ENCODE measurements around the gene SH3TC2. TPM values are rescaled to one million over a fixed set of nuclear protein-coding genes. Genes with fewer than 3 reads are reported as not detected.

The SH3TC2 gene
- total and polyA plus RNA-seq, 7 donors = 0.18 to 1.9 (median 0.60) TPM

DNA sequence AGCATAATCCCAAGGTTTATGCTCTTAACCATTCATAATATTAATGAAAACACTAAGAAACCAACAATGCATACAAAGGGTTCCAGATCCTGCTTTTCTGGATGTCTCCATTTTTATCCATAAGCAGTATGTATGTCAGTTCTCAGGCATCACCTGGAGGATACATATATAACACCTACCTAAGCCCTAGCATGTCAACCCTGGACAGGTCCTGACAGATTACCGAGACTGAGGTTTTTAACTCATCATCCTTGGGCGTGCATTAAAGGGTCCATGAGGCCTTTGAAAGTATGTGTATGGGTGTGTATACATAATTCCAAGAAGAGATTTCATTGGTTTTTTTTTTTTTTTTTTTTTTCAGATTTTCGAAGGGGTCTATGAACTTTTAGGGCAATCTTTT, 70.6 kb downstream of the SH3TC2 start:
- H3K9me3 ChIP-seq = no peaks in the 10 kb centered on the region
- ATAC-seq (no peak), DNase-seq (no peak)
- no peak overlapping the region for H3K4me3 ChIP-seq
- 94 to 95% (median 94%) methylated on average over 3 of the region's 3 CpGs for WGBS, 3 donors
- H3K27me3 ChIP-seq (ENCODE audit: insufficient read depth in 3 of 3, low read length in 2 of 3) = no peaks in the 10 kb centered on the region
- H3K36me3 ChIP-seq (ENCODE audit: insufficient read depth in 1 of 2, low read depth in 1 of 2) = no peaks in the 10 kb centered on the region
- no peak overlapping the region for H3K27ac ChIP-seq
- TF ChIP-seq, protein P1, sequence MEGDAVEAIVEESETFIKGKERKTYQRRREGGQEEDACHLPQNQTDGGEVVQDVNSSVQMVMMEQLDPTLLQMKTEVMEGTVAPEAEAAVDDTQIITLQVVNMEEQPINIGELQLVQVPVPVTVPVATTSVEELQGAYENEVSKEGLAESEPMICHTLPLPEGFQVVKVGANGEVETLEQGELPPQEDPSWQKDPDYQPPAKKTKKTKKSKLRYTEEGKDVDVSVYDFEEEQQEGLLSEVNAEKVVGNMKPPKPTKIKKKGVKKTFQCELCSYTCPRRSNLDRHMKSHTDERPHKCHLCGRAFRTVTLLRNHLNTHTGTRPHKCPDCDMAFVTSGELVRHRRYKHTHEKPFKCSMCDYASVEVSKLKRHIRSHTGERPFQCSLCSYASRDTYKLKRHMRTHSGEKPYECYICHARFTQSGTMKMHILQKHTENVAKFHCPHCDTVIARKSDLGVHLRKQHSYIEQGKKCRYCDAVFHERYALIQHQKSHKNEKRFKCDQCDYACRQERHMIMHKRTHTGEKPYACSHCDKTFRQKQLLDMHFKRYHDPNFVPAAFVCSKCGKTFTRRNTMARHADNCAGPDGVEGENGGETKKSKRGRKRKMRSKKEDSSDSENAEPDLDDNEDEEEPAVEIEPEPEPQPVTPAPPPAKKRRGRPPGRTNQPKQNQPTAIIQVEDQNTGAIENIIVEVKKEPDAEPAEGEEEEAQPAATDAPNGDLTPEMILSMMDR (IDR thresholded peaks at IDR 0.05) = no peak
- intact Hi-C loops (cut with DNase I) = no loop called here
- H3K4me1 ChIP-seq = peaks cover 18% of the 10 kb centered on the region

DNA sequence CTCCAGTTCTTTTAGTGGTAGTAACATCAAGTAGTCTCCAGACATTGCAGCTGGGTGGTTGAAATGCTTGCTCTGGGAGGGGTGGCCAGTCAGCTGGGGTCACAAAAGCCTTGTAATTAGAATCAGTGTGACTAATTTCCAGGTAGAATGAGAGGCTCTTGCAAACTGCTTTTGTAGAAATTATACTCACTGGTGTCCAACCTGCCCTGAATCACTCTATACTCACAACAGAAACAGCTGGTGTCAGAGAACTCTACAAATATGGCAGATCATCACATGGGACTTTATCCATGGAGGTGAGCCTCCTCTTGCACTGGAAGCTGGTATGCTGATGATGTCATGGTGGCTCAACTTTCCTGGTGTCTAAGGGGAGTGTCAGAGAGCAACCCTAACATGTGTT, 71.3 kb downstream of the SH3TC2 start:
- Histone ChIP-seq H3K9me3 (no peaks in the 10 kb centered on the region), H3K4me1 (peaks cover 13% of the 10 kb centered on the region), H3K27me3 (ENCODE audit: insufficient read depth in 3 of 3, low read length in 2 of 3) (no peaks in the 10 kb centered on the region), H3K4me3 (no peak overlapping the region), H3K27ac (no peak overlapping the region), H3K36me3 (ENCODE audit: insufficient read depth in 1 of 2, low read depth in 1 of 2) (no peaks in the 10 kb centered on the region)
- TF ChIP-seq, protein P1 (IDR thresholded peaks at IDR 0.05) = no peak
- intact Hi-C loops (cut with DNase I) = no loop called here
- DNase-seq (no peak), ATAC-seq (no peak)

DNA sequence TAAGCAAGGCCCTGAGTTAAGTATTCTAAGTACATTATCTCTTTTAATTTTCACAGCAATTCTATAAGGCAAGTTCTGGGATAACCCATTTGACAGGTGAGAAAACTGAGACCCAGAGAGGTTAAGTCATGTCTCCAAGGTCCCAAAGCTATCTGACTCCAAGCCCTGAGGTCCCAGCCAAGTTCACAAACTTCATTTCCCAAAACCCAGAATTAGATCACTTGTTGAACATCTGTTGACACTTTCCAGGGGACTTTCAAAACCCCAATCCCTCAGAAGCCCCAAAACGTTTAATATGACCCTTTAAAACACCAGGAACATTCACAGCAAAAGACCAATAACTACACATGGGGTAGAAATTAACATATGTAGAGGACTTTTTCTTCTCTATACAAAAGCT, 72.0 kb downstream of the SH3TC2 start:
- Histone ChIP-seq H3K27ac (no peak overlapping the region), H3K4me1 (peaks cover 5% of the 10 kb centered on the region), H3K36me3 (ENCODE audit: insufficient read depth in 1 of 2, low read depth in 1 of 2) (no peaks in the 10 kb centered on the region), H3K27me3 (ENCODE audit: insufficient read depth in 3 of 3, low read length in 2 of 3) (no peaks in the 10 kb centered on the region), H3K4me3 (no peak overlapping the region), H3K9me3 (no peaks in the 10 kb centered on the region)
- WGBS, 3 donors = 39 to 43% (median 43%) methylated on average over 1 of the region's 1 CpG
- TF ChIP-seq, protein P1 (IDR thresholded peaks at IDR 0.05) = no peak
- ATAC-seq = no peak
- DNase-seq = no peak
- intact Hi-C loops (cut with DNase I) = no loop called here

DNA sequence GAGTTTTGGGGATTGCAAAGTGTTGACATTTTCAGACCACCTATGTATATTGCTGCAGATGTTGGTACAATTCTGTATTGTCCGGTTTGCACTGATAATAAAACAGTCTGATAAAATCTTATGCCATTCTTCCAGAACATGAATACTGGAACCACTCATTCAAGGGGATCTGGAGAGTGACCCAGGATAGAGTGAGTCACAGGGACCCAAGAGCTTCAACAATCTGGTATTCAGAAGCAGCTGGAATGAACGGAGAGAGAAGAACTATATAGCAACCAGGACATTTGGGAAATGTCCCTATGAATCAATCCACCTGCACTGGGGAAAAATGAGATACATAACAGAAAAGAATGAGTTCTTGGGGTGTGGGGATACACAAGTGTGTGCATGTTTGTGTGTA, 73.3 kb downstream of the SH3TC2 start:
- H3K27me3 ChIP-seq (ENCODE audit: insufficient read depth in 3 of 3, low read length in 2 of 3) = no peaks in the 10 kb centered on the region
- H3K9me3 ChIP-seq = no peaks in the 10 kb centered on the region
- intact Hi-C loops (cut with DNase I) = loop anchor here in 1 of 2 donors (10.0 kb wide), 1 partner anchor 235 kb away; no protein-coding TSS in a partner anchor
- ATAC-seq = no peak
- no peaks in the 10 kb centered on the region for H3K36me3 ChIP-seq (ENCODE audit: insufficient read depth in 1 of 2, low read depth in 1 of 2)
- TF ChIP-seq, protein P1 (IDR thresholded peaks at IDR 0.05) = no peak
- DNase-seq = no peak
- H3K4me1 ChIP-seq = peaks cover 4% of the 10 kb centered on the region
- H3K27ac ChIP-seq = no peak overlapping the region
- no peak overlapping the region for H3K4me3 ChIP-seq
- WGBS, 3 donors = 80 to 82% (median 81%) methylated on average over 2 of the region's 2 CpGs

DNA sequence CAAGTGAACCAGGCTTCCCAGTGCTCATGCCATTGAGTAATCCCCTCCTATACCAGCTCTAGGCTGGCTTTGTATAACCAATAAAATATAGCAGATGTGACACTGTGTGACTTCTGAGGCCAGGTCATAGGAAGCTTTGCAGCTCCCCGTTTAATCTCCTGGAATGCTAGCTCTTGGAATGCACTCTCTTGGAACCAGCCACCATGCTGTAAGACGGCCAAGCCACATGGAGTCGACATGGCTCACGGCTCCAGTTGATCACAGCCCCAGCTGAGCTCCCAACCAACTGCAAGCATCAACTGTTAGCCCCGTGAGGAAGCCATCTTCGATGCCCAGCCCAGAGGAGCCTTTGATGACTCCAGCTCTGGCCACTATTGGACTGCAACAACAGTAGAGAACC, 74.5 kb downstream of the SH3TC2 start:
- Histone ChIP-seq H3K9me3 (no peaks in the 10 kb centered on the region), H3K27me3 (ENCODE audit: insufficient read depth in 3 of 3, low read length in 2 of 3) (no peaks in the 10 kb centered on the region), H3K36me3 (ENCODE audit: insufficient read depth in 1 of 2, low read depth in 1 of 2) (no peaks in the 10 kb centered on the region), H3K27ac (peak overlapping the region; percentile 63), H3K4me3 (no peak overlapping the region), H3K4me1 (peaks cover 4% of the 10 kb centered on the region)
- TF ChIP-seq, protein P1 (IDR thresholded peaks at IDR 0.05) = no peak
- 13 to 35% (median 18%) methylated on average over 6 of the region's 6 CpGs for WGBS, 3 donors
- DNase-seq (peak; percentile 36 to 84), ATAC-seq (peak; percentile 89 to 99 (median 96))
- intact Hi-C loops (cut with DNase I) = loop anchor here in 1 of 2 donors (10.0 kb wide), 1 partner anchor 236 kb away; no protein-coding TSS in a partner anchor

Measured in psoas muscle (tissue), 8 donors.